GM15510 (cell line): Measurements from ENCODE around the gene PYGO2.
A peak's percentile ranks its signal among the peaks of the same experiment; 100 is the strongest.

Source experiments
- POLR2A ChIP-seq: IDR thresholded peaks from 3 replicates; pipeline ENCODE4 v1.6.1; 2011; ENCODE audit warnings: borderline replicate concordance; ENCODE audit not compliant: insufficient read length; ENCODE audit errors: extremely low read depth

PYGO2 gene

DNA sequence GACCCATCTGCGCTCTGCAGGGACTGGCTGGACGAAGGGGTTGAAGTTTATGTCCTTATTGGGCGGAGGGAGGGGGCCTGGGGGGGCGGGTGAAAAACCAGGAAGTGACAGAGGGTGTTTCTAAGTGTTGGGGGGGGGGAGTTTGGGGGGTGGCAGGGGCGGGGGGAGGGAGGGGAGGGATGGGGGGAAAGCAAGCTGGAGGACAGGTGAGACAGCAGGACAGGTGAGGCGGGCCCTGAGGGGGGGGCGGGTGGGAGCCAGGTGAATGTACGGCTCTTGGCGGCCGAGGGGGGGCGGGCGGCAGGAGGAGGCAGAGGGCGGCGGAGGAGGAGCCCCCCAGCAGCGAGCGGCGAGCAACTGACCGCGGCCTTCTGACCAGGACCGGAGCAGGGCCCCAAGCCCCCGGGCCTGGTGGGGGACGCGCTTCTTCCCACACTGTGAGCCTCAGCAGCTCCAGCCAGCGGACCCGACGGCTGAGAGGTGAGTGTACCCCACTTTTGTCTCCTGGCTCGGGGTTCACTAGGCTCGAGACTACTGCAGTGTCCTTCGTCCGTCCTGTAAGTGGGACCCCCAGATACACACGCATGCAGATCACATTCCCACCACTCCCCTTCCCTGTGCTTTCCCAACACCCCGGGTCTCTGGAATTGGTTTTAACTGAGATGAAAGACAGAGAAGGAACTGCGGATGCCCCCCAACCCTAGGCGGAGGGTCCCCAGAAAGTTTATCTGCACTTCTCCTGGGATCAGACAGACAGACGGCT is 41.1 kb upstream of the PYGO2 start, which contains the start of gene ZBTB7B:
ZBTB7B (plus strand) TSS at position 339 of the 763 bp plus-strand sequence. CDS start 11,859 bp downstream, outside the sequence.
- no peak for TF ChIP-seq POLR2A

DNA sequence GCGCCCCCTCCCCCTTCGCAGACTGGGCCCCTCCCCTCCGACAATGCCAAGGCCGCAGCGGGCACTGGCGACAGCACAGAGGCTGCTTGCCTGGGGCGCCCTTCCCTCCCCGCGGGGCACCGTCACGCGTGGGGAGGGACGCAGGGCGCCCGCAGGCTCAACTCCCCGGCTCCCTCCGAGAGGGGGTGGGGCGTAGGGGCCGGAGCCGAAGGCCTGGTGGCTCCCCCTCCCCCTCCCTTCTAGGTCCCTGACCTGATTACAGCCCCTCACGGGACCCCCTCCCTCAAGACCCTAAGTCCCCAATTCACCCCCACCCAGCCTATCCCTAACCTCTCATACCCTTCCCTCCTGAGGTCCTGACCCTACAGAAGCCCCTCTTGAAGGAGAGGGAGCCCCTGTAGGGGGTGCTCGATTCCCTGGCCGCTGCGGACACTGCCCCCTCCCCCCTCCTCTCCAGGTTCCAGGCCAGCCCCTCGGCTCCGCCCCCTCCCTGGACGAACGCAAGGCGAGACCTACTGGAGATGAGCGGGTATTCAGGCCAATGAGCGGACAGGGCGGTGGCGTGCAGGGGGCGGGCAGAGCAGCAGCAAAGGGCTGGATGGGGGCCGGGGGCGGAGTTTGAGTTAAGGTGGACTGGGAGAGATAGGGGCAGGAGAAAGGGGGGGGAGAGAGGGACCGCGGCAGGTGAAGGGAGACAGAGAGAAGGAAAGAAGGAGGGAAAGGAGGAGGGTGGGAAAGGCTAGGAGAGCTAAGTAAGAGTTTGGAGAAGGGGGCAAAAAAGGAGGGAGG is 40.3 kb upstream of the PYGO2 start:
- peak; percentile 26 for TF ChIP-seq POLR2A

- no peak for TF ChIP-seq POLR2A
Observed at GRCh38 chr1:155001425-155001674, 39.8 kb upstream of the PYGO2 start.

GRCh38 chr1:155000726-155001424 is 39.3 kb upstream of the PYGO2 start:
- peak; percentile 60 for TF ChIP-seq POLR2A

- no peak for TF ChIP-seq POLR2A
Observed at GRCh38 chr1:155000411-155000725, 38.8 kb upstream of the PYGO2 start.

DNA sequence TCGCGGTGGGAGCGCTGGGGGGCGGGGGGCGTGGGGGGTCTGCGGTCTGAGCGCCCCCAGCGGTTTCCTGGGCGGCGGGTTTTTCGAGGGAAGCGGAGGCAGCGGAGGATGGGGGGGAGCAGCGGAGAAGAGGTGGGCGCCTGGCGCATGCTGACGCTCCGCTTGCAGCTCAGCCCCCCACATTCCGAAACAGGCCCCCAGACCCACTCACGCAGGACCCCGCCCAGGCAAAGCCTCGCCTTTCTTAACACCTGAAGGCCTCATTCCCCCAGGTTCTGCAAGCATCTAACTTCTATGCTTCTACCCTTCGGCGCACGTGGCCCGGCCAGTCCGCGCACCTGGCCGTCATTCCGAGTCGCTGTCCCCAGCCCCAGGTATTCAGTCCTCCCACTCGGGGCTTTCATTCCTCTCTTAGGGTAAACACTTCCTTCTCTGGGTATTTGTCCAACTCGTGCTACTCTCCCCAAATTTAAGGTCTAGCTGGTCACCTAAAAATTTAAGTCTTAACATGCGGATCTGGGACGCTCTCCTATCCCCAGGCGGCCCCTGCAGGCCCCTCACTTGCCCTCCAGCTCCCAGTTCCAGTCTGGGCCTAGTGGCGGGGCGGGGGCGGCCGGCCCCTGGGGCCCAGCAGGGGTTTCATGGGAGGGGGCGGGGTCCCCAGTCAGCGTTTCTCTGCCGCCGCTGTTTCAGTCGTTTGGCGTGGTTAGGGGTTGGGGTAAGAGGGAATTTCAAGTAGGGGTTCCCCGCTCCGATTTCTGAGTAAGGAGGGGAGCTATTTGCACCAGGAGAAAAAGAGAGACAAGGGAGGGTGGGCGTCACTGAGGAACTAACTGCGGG is 38.2 kb upstream of the PYGO2 start:
- TF ChIP-seq POLR2A = peak; percentile 38

DNA sequence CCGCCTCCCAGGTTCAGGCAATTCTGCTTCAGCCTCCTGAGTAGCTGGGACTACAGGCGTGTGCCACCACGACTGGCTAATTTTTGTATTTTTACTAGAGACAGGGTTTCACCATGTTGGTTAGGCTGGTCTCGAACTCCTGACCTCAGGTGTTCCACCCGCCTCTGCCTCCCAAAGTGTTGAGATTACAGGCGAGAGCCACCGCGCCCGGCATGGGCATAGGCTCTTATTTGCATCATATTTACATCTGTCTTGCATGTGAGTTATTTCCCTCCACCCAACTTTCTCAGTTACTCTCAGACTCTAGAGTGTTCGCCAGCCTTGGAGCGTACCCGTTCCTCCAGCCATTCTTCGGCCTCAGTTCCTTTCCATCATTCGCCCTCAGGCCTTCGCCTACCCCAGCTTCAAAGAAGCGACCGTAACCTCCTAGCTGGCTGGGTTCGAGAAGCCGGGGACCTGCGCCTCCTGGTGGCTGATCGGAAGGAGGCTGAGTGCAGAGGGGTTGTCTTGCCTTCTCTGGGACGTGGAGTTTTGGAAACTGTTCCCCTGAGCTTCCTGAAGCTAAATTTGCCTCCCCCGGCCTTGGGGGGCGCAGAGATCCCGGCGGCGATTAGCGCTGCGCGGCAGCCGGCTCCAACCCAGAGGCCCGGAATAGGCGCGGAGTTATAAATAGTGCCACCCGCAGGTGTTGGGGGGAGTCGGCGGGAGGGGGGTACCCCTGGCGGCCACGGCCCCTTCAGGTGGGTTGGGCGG is 37.4 kb upstream of the PYGO2 start:
- TF ChIP-seq POLR2A = peak; percentile 44

DNA sequence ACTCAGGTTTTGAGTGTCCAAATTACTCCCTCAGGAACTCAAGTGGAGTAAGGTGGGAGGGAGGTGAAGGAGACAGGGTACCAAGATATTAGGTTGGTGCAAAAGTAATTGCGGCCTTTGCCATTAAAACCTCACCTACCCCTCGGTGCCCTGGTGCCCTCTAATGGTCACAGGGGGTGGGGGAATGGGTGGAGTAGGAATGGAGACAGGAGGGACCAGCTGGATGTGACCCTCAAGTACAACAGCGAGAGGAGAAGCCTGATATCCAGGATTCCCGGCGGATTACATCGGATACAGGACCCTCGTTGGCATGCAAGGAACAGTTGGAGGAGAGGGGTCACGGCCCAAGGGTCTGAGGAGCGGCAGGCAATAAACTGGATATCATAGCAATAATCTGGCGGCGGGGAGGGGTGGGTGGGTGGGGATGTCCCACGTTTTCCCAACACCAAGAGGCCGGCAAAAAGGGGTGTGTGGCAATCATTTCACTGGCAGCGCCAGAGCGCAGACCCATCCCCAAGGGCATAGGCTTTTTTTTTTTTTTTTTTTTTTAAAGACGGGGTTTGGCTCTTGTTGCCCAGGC is 36.7 kb upstream of the PYGO2 start:
- no peak for TF ChIP-seq POLR2A

DNA sequence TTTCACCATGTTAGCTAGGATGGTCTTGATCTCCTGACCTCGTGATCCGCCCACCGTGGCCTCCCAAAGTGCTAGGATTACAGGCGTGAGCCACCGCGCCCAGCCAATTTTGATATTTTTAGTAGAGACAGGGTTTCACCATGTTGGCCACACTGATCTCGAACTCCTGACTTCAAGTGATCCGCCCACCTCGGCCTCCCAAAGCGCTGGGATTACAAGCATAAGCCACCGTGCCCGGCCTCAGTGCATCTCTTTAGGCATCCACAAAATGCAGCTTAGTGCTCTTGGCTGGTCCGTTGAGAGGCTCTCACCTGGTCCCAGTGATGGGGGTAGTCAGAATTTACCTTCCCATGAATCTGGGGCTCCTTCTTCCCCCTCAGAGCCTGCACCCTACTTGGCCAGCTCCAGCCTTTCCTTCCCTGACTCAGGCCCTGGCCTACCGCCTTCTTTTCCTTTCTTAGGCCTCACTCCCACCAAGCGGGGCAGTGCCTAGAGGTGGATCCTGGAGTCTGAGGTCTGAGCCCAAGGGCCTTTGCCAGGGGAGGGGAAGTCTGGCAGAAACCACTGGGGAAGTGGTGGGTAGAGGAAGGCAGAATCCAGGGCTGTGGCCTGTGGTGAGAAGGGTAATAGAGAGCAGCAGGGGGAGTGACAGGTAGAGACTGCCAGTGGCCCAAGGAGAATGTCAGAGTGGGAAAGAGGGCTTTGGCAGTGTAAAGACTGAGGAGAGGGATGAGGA is 35.6 kb upstream of the PYGO2 start:
- TF ChIP-seq POLR2A = no peak

DNA sequence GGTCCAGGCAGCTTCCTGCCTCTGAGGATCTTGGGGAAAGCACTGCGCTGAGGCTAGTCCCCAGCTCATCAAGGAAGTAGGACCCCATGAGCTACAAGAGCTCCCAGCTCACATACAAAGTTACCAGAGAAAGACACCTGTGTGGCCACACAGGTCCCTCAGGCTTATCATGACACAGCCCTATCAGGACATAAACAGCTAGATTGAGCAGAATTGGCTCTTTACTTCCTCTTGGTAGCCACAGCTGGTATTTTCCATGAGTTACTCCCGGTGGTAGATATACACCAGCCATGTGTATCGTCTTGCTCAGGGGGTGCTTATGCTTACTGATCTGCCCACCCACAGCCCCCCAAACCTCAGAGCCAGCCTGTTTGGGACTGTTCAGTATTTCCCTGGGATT is 33.0 kb upstream of the PYGO2 start:
- TF ChIP-seq POLR2A = no peak

- TF ChIP-seq POLR2A = no peak
Observed at GRCh38 chr1:154994269-154994587, 32.6 kb upstream of the PYGO2 start.

- TF ChIP-seq POLR2A = no peak
Observed at GRCh38 chr1:154993572-154994268, 32.1 kb upstream of the PYGO2 start, which contains the start of gene LENEP. LENEP (plus strand) TSS chr1:154993586; CDS start chr1:154993608, 22 bp downstream.
